GM18867 (cell line): Measurements from ENCODE around the gene MRPS21.
"Not testable (repeated sequence)": the region's sequence is repeated elsewhere in the genome, so short reads cannot be mapped to it uniquely, and the experiment has no call there.

Experiments
- ATAC-seq: cut with Tn5 transposase; IDR thresholded peaks from one replicate; pipeline ENCODE4 v1.9.1; 2021; ENCODE audit warnings: mild to moderate bottlenecking, moderate library complexity; ENCODE audit not compliant: unreplicated experiment

The MRPS21 gene

GRCh38 chr1:150281221-150281757 lies 12.4 kb upstream of the MRPS21 start:
- ATAC-seq: no peak

- peak; percentile 49 for ATAC-seq
Measured at GRCh38 chr1:150281758-150282557, 11.7 kb upstream of the MRPS21 start, which contains the start of gene CIART. Gene CIART, plus strand, starts transcription at chr1:150282554. Its CDS starts 714 bp downstream, at chr1:150283268.

DNA sequence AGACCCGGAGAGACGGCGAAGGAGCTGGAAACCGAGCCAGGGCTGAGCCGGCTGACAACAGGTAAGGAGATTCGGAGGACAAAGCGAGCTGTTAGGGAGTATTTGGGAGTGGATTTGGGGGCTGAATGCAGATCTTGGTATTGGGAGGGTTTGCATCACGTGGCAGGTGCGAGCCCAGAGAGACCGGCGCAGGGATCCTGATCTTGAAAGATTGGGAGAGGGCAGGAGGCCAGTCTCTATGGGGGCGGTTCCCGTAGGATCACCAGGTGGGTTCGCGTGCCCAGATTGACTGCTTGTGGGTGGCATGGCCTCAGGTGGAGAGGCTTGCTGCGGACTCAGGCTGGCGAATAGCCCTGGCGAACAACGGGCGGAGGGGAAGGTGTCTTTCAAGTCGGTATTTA lies 11.1 kb upstream of the MRPS21 start:
- ATAC-seq: no peak

DNA sequence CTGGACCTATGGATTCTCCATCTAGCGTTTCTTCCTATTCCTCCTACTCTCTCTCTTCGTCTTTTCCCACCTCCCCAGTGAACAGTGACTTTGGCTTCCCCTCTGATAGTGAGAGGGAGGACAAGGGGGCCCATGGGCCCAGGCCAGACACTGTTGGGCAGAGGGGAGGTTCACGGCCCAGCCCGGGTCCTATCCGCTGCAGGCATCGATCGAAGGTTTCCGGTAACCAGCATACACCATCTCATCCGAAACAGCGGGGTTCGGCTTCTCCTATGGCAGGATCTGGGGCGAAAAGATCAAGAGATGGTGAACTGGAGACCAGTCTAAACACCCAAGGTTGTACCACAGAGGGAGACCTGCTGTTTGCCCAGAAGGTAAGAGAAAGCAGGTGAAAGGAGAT lies 10.4 kb upstream of the MRPS21 start:
- ATAC-seq: no peak

DNA sequence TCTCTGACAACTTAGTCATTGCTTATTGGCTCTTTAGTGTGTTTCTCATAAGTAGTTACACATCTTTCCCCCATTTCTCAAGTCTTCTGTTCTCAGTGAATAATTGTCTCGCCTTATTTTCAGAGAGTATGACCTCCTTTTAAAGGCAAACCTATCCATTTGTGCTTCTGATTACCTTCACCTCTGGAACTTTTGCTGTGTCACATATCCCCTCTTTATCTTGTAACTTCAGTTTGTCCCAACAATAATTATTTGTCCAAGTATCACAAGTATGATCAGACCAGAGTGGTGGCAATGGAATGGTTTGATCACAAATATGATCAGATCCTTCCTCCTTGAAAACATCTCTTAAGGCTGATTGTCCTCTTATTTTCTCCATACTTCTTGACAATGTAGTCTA lies 5.3 kb upstream of the MRPS21 start:
- no peak for ATAC-seq

GRCh38 chr1:150288822-150289221 lies 4.8 kb upstream of the MRPS21 start:
- no peak for ATAC-seq

- ATAC-seq: no peak
Measured at GRCh38 chr1:150295476-150295875, 1.8 kb downstream of the MRPS21 start.

DNA sequence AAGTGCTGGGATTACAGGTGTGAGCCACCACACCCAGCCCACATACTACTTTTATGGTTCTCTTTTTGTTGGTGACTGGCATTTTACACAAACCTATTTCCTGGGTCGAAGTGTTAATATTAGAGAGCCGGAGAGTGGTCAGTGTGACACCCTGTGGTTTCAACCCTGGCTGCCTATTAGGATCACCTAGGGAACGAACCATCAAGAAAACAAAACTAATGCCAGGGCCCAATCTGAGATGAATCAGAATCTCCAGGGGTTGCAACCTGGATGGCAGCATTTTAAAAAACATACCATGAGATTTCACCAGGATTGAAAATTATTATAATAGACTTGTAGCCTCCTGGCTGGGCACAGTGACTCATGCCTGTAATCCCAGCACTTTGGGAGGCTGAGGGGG lies 6.1 kb downstream of the MRPS21 start:
- no peak for ATAC-seq

DNA sequence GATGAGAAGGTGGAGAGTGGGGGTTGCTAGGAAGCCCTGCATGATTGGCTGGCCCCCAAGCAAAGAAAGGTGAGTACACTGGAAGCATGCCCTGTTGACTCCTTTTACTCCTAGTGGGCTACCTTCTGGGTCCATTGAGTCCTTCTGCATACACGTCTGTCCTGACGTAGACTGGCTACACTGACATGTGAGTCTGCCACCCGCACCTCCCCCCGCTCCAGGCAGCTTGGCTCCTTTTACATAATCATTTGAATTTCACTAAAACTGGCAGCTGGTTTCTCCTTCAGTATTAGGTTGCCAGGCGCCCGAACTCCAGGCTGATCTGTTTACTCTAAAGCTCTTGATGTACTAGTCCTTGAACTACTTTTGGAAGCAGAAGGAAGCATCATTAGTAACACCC lies 8.7 kb downstream of the MRPS21 start:
- ATAC-seq: no peak

DNA sequence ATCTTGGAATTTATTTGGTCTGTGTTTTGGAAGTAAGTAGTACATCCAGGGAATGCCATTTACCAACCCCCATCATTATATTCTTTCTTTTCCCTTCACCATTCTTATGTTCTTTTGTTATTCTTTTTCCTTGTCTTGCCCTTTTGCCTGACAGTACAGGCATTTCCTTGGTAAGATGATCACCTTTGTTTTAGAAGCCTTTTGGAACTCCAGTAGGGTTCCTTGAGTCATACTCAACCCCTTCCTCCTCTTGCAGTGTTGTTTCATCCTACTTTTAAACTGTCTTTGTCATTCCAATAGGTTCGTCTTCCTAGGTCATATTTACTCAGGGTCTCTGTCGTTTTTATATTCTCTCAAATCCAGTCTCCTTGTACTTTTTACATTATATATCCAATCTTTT lies 9.2 kb downstream of the MRPS21 start:
- ATAC-seq: no peak

GRCh38 chr1:150308585-150308984 lies 14.9 kb downstream of the MRPS21 start:
- ATAC-seq: not testable (repeated sequence)

DNA sequence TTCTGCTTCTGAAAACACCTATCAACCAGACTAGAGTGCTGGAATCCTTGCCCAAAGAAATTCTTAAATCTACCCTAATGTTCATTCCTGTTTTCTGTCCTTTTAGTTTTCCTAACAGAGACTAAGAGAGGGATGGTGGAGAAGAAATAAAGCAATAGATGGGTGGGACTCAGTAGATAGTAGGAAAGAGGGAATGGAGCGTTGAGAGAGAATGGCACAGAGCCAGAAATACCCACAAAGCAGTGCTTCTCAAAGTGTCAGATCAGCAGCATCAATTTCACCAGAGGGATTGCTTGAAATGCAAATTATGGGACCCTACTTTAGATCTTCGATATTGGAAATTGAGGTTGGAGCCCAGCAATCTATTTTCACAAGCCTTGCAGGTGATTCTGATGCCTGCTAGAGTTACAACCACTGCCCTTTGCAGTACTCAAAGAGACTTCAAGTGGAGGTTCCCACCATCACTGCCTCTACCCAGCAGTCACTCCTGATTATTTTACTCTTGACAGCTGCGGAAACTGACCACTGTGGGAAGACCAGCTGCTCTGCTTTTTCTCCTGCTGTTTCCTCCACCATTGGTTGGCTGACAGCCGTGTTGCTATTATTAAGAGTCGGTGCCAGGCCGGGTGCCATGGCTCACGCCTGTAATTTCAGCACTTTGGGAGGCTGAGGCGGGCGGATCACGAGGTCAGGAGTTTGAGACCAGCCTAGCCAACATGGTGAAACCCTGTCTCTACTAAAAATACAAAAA lies 16.3 kb downstream of the MRPS21 start:
- ATAC-seq: no peak

DNA sequence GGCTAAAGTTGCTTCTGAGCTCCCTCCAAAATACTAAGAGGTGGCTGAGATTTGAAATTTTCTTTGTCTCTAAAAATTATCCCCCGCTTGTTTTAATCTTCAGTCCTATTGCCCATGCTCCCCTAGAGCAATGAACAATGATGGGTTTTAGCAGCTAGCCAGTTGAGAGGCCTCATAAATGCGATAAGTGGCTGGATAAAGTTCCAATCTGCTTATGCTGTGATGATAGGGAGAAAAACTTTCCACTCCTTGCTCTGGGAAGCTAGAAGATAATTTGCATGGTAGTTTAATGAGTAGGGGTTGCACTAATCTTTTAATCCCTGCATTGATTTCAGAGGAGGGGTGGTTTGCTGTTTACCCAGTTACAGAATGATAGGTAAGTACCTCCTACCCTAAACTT lies 18.1 kb downstream of the MRPS21 start:
- no peak for ATAC-seq

- ATAC-seq: not testable (repeated sequence)
Measured at GRCh38 chr1:150314691-150315090, 21.0 kb downstream of the MRPS21 start.

- ATAC-seq: no peak
Measured at GRCh38 chr1:150320667-150320978, 27.0 kb downstream of the MRPS21 start.

DNA sequence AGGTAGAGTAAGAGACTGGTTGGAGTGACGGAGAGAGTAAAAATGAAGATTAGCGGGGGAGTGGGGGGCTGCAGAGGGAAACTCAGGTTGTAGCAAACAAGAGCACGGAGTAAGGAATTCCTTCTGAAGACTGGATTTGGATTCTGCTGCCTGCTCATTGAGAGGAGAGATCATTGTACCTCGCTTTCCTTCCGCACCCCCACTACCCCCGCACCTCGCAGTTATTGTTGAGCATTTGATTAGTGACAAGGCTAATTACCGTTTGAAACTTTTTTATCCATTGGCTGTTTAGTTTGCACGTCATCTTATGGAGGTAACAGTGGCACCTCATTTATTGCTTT lies 28.1 kb downstream of the MRPS21 start:
- ATAC-seq: no peak

- ATAC-seq: no peak
Measured at GRCh38 chr1:150322310-150322709, 28.6 kb downstream of the MRPS21 start.

- no peak for ATAC-seq
Measured at GRCh38 chr1:150332651-150333290, 39.1 kb downstream of the MRPS21 start.

DNA sequence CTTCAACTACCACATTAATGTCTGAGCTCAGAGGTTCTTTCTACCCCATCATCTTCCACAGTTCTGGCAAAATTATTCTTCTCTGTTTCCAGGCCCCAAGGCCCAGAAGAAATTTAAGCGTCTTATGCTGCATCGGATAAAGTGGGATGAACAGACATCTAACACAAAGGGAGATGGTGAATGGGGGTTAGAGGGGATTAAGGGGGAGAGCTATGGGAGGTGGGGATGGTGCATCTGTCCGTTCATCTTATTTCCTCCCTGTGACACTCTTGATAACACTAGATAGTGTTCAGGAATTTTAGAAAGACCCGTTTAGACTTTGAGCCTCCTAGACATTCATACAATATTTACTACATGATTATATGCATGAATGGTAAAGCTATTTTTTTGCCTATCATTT lies 52.7 kb downstream of the MRPS21 start:
- ATAC-seq: no peak

DNA sequence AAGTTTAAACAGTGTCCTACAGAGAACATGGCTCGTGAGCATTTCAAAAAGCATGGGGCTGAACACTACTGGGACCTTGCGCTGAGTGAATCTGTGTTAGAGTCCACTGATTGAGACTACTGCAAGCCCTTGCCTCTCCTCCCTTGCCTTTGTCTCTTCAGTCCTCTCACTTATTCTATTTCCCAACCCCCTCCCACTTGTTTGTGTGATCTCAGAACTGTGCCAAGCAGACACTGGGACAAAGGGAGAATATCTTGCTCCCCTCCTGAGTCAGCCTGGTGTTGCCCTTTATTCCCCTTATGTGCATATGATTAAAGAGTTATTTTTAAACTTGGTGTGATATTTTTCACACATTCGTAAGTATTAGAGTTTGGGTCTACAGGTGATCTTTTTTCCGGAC lies 59.2 kb downstream of the MRPS21 start:
- ATAC-seq: no peak
